ENCODE measurements around the gene CEP95. TPM values are rescaled to one million over a fixed set of nuclear protein-coding genes. Genes with fewer than 3 reads are reported as not detected.

CEP95 gene
- polyA plus RNA-seq, 1 donor from 2014 or later = 220 TPM

- no peak overlapping the region for H3K27ac ChIP-seq (ENCODE audit: low read length)
- no peaks in the 10 kb centered on the region for H3F3A ChIP-seq (ENCODE audit: insufficient read depth, low read length, poor library complexity, severe bottlenecking)
- H3K36me3 ChIP-seq (ENCODE audit: insufficient read depth, low read length) = peaks cover 14% of the 10 kb centered on the region
- no peak overlapping the region for H3K4me2 ChIP-seq (ENCODE audit: low read length)
- no peak overlapping the region for H3K9ac ChIP-seq (ENCODE audit: low read length)
- TF ChIP-seq SMC3 (conservative IDR thresholded peaks at IDR 0.05; ENCODE audit: poor library complexity) (no peak), EP300 (conservative IDR thresholded peaks at IDR 0.05; ENCODE audit: poor library complexity, severe bottlenecking) (no peak), EZH2 (IDR thresholded peaks at IDR 0.05; ENCODE audit: borderline replicate concordance, insufficient read depth, low read length, poor library complexity, severe bottlenecking) (no peak), TAF1 (IDR thresholded peaks at IDR 0.05; ENCODE audit: low read depth) (no peak), MXI1 (conservative IDR thresholded peaks at IDR 0.05; ENCODE audit: poor library complexity, severe bottlenecking) (no peak), RAD21 (conservative IDR thresholded peaks at IDR 0.05) (no peak), POLR2AphosphoS5 (IDR thresholded peaks at IDR 0.05) (no peak)
- TF ChIP-seq, protein P1, sequence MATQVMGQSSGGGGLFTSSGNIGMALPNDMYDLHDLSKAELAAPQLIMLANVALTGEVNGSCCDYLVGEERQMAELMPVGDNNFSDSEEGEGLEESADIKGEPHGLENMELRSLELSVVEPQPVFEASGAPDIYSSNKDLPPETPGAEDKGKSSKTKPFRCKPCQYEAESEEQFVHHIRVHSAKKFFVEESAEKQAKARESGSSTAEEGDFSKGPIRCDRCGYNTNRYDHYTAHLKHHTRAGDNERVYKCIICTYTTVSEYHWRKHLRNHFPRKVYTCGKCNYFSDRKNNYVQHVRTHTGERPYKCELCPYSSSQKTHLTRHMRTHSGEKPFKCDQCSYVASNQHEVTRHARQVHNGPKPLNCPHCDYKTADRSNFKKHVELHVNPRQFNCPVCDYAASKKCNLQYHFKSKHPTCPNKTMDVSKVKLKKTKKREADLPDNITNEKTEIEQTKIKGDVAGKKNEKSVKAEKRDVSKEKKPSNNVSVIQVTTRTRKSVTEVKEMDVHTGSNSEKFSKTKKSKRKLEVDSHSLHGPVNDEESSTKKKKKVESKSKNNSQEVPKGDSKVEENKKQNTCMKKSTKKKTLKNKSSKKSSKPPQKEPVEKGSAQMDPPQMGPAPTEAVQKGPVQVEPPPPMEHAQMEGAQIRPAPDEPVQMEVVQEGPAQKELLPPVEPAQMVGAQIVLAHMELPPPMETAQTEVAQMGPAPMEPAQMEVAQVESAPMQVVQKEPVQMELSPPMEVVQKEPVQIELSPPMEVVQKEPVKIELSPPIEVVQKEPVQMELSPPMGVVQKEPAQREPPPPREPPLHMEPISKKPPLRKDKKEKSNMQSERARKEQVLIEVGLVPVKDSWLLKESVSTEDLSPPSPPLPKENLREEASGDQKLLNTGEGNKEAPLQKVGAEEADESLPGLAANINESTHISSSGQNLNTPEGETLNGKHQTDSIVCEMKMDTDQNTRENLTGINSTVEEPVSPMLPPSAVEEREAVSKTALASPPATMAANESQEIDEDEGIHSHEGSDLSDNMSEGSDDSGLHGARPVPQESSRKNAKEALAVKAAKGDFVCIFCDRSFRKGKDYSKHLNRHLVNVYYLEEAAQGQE (IDR thresholded peaks at IDR 0.05; ENCODE audit: borderline replicate concordance) = no peak
- TF ChIP-seq, protein P2, sequence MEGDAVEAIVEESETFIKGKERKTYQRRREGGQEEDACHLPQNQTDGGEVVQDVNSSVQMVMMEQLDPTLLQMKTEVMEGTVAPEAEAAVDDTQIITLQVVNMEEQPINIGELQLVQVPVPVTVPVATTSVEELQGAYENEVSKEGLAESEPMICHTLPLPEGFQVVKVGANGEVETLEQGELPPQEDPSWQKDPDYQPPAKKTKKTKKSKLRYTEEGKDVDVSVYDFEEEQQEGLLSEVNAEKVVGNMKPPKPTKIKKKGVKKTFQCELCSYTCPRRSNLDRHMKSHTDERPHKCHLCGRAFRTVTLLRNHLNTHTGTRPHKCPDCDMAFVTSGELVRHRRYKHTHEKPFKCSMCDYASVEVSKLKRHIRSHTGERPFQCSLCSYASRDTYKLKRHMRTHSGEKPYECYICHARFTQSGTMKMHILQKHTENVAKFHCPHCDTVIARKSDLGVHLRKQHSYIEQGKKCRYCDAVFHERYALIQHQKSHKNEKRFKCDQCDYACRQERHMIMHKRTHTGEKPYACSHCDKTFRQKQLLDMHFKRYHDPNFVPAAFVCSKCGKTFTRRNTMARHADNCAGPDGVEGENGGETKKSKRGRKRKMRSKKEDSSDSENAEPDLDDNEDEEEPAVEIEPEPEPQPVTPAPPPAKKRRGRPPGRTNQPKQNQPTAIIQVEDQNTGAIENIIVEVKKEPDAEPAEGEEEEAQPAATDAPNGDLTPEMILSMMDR (IDR thresholded peaks at IDR 0.05; ENCODE audit: poor library complexity, severe bottlenecking) = no peak
- no peaks in the 10 kb centered on the region for H3K9me3 ChIP-seq (ENCODE audit: low read length)
- H4K20me1 ChIP-seq (ENCODE audit: insufficient read depth) = peaks cover 4% of the 10 kb centered on the region
- no peaks in the 10 kb centered on the region for H3K9me2 ChIP-seq (ENCODE audit: insufficient read depth, low read length)
- H3K79me2 ChIP-seq (replicated peaks; ENCODE audit: insufficient read depth, low read length) = peaks cover 9% of the 10 kb centered on the region
- no peak overlapping the region for H3K4me3 ChIP-seq (ENCODE audit: low read length)
- no peaks in the 10 kb centered on the region for H3K27me3 ChIP-seq (ENCODE audit: insufficient read depth, low read depth, low read length)
- H2AFZ ChIP-seq (ENCODE audit: low read depth, low read length) = no peak overlapping the region
Measured at GRCh38 chr17:64519601-64520000, 12.8 kb downstream of the CEP95 start.

- H3K9me3 ChIP-seq (ENCODE audit: low read length) = no peaks in the 10 kb centered on the region
- no peak overlapping the region for H3K9ac ChIP-seq (ENCODE audit: low read length)
Measured at GRCh38 chr17:64520359-64520758, 13.6 kb downstream of the CEP95 start.

More at GRCh38 chr17:64520359-64520758, 13.6 kb downstream of the CEP95 start:
- no peak overlapping the region for H2AFZ ChIP-seq (ENCODE audit: low read depth, low read length)
- H3K4me2 ChIP-seq (ENCODE audit: low read length) = no peak overlapping the region
- H3K27me3 ChIP-seq (ENCODE audit: insufficient read depth, low read depth, low read length) = no peaks in the 10 kb centered on the region
- TF ChIP-seq RAD21 (conservative IDR thresholded peaks at IDR 0.05) (no peak), SMC3 (conservative IDR thresholded peaks at IDR 0.05; ENCODE audit: poor library complexity) (no peak), EZH2 (IDR thresholded peaks at IDR 0.05; ENCODE audit: borderline replicate concordance, insufficient read depth, low read length, poor library complexity, severe bottlenecking) (no peak), TAF1 (IDR thresholded peaks at IDR 0.05; ENCODE audit: low read depth) (no peak), EP300 (conservative IDR thresholded peaks at IDR 0.05; ENCODE audit: poor library complexity, severe bottlenecking) (no peak), POLR2AphosphoS5 (IDR thresholded peaks at IDR 0.05) (no peak), MXI1 (conservative IDR thresholded peaks at IDR 0.05; ENCODE audit: poor library complexity, severe bottlenecking) (no peak)
- TF ChIP-seq, protein P1 (IDR thresholded peaks at IDR 0.05; ENCODE audit: borderline replicate concordance) = no peak
- TF ChIP-seq, protein P2 (IDR thresholded peaks at IDR 0.05; ENCODE audit: poor library complexity, severe bottlenecking) = no peak
- no peak overlapping the region for H3K4me3 ChIP-seq (ENCODE audit: low read length)
- H3F3A ChIP-seq (ENCODE audit: insufficient read depth, low read length, poor library complexity, severe bottlenecking) = no peaks in the 10 kb centered on the region
- H4K20me1 ChIP-seq (ENCODE audit: insufficient read depth) = peaks cover 4% of the 10 kb centered on the region
- H3K9me2 ChIP-seq (ENCODE audit: insufficient read depth, low read length) = no peaks in the 10 kb centered on the region
- no peak overlapping the region for H3K27ac ChIP-seq (ENCODE audit: low read length)
- H3K36me3 ChIP-seq (ENCODE audit: insufficient read depth, low read length) = peaks cover 14% of the 10 kb centered on the region
- peaks cover 4% of the 10 kb centered on the region for H3K79me2 ChIP-seq (replicated peaks; ENCODE audit: insufficient read depth, low read length)

Measured in neural cell (in vitro differentiated cells).